HT1080 (cell line): ENCODE measurements around the gene MYL7. TPM values are rescaled to one million over a fixed set of nuclear protein-coding genes. Genes with fewer than 3 reads are reported as not detected.
"Not testable (repeated sequence)": the region's sequence is repeated elsewhere in the genome, so short reads cannot be mapped to it uniquely, and the experiment has no call there.

Experiments
- DNase-seq: peaks from one replicate; pipeline ENCODE4 v3.0.0-alpha.2; 2015; ENCODE audit warnings: low read depth
- total RNA-seq: library from RNA; depleted of rRNA; stranded (reverse); fragments of >200 nt; shearing (Covaris generic); gene quantifications from 2 replicates; pipeline ENCODE4 v1.2.3, GENCODE V29; 2014

The MYL7 gene
- total RNA-seq, 1 experiment from 2014 or later, result not detected

DNA sequence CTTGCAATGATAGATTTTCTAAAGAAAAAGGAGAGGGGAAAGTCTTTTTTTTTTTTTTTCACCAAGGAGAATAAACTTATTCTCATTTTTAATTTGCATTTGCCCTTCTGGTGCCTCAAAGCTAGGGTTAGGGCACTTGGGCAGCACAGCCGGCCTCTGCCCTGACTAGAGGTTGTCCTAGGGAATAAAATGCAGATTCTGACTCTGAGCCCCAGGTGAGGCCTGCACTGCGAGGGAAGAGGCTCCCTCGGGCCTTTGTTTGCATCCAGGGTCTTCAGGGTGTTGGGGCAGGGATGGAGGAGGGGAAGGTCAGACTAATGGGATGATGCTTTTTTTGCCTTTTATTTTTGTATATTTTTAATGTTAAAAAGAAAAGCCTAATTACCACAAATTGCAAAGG lies 7.8 kb downstream of the MYL7 start:
- no peak for DNase-seq

DNA sequence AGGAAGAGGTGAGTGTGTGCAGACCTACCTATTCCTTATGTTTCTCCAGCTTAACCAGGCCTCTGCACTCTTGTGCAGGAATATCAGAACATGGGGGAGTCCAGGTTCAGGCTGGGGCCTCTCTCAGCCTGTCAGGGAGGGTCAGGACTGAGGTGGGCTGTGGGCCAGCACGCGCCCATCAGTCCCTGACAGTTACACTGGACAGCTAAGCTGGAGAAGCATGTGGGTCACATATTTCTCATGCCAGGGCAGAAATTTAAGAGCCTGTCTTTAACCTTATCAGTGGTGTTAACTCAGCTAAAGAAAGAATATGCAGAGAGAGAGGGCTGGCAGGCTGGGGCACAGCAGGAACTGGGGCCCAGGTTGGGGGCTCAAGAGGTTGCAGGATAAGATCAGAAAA lies 9.1 kb downstream of the MYL7 start:
- DNase-seq, result no peak

GRCh38 chr7:44131173-44132029 lies 9.7 kb downstream of the MYL7 start:
- peak; percentile 29 for DNase-seq

GRCh38 chr7:44128721-44129582 lies 12.2 kb downstream of the MYL7 start:
- DNase-seq, result no peak

- DNase-seq, result no peak
These were observed 14.0 kb downstream of the MYL7 start for GRCh38 chr7:44127161-44127560.

GRCh38 chr7:44126574-44126973 lies 14.6 kb downstream of the MYL7 start:
- DNase-seq, result not testable (repeated sequence)

DNA sequence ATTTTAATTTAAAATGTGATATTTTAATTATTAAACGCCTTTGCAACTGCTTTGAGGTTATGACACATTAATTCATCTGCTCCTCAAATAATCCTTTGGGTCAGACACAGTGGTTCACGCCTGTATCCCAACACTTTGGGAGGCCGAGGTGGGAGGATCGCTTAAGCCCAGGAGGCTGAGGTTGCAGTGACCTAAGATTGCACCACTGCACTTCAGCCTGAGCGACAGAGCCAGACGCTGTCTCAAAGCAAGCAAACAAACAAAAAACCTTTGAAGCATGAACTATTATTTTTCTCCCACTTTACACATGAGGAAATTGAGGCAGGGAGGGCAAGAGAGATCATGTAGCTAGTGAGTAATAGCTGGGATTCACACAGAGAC lies 16.3 kb downstream of the MYL7 start:
- DNase-seq, result no peak

- peak; percentile 95 for DNase-seq
These were observed 17.7 kb downstream of the MYL7 start, which contains the start of gene POLD2 for GRCh38 chr7:44123190-44124003. Gene POLD2 (minus strand): TSS chr7:44123548. CDS start chr7:44122053, 1,495 bp downstream.

GRCh38 chr7:44122529-44122928 lies 18.6 kb downstream of the MYL7 start:
- no peak for DNase-seq

DNA sequence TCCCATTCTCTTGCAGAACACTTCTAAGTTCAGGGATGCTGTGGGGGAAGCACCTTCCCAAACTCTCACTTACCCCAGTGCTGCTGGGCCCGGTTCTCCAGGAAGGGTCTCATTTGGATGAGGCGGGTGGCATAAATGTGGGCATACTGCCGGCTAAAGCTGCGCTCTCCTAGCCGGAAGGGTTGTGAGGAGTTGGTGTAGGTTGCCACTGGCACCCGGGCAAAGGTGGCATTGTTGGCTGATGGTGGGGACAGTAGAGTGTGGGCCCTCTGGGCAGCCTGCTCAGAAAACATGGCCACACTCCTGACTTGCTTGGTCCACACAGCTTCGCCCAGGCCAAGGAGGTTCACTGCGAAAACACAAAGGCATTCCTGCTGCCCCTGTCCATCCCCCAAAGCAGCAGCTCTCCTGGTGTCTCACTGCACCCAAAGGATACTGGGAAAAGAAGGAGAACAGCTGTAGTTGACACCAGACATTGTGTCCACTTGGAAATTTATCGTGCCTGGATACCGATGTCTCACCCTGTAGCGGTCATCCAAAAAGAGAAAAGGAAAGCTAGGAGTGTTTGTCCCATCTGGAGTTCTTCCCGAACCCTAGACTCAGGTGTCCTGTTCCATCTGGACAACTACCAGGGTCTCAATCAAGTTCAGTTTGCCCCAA lies 19.2 kb downstream of the MYL7 start:
- DNase-seq, result no peak

GRCh38 chr7:44120395-44120794 lies 20.7 kb downstream of the MYL7 start:
- DNase-seq, result no peak

DNA sequence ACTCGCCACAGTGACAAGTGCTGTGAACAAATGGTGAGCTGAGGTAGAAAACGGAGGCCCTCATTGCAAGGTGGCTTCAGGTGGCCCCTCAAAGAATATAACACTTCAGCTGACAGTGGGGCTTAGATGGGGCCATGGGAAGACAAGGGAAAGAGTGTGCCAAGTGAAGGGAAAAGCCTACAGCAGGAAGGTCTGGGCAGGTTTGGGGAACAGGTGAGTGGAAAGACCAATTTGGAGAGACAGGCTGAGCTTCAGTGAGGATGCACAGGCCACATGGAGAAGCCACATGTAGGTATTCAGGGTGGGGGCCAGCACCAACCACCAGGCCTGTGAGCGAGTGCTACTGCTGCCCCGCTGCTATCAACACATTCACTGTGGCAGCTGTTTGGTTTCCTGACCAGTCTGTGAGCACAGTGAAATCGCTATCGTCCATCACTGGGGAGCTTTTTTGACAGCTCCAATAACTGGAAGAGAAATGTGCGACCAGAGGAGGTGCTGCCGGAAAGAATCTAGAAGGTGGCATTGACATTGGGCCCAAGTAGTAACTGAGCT lies 21.2 kb downstream of the MYL7 start:
- DNase-seq, result no peak

DNA sequence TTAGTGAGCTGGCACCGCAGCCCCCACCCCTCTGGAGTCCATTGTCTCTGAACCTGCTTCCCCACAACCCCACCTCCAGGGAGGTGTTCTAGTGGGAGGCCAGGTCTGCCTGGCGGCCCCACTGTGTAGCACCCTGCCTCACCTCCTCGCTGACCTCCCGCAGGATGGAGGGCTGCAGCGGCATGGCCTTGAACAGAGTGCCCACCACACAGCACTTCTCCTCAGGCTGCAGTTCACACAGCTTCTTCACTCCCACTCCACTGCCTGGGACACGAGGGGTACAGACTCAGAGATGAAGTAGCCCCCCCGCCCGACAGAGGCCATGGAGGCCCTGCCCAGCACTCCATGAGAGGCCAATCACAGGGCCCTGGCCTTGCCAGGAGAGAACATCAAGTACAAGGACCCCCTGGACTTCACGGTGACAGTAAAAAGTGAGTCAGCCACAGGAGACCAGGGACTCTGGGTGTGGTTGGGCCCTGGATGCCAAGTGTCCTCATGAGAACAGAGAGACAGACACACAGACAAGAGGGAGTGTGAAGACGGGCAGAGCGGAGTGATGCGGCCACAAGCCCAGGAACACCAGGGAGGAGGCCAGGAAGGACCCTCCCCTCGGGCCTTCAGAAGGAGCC lies 23.2 kb downstream of the MYL7 start:
- no peak for DNase-seq

- no peak for DNase-seq
These were observed 24.1 kb downstream of the MYL7 start for GRCh38 chr7:44116789-44117666.

GRCh38 chr7:44116087-44116788 lies 24.9 kb downstream of the MYL7 start:
- DNase-seq, result no peak

- no peak for DNase-seq
These were observed 26.4 kb downstream of the MYL7 start for GRCh38 chr7:44114586-44115310.

DNA sequence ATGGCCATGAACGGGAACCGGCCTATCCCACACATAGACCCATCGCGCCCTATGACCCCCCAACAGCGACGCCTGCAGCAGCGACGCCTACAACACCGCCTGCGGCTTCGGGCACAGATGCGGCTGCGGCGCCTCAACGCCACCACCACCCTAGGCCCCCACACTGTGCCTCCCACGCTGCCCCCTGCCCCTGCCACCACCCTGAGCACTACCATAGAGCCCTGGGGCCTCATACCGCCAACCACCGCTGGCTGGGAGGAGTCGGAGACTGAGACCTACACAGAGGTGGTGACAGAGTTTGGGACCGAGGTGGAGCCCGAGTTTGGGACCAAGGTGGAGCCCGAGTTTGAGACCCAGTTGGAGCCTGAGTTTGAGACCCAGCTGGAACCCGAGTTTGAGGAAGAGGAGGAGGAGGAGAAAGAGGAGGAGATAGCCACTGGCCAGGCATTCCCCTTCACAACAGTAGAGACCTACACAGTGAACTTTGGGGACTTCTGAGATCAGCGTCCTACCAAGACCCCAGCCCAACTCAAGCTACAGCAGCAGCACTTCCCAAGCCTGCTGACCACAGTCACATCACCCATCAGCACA lies 27.3 kb downstream of the MYL7 start:
- DNase-seq, result no peak
